GM12801 (cell line): Measurements from ENCODE around the gene PRUNE1.

Source experiments
- CTCF ChIP-seq: IDR thresholded peaks from one replicate; pipeline ENCODE4 v1.5.1; 2011; ENCODE audit warnings: control low read depth; ENCODE audit not compliant: insufficient read length; ENCODE audit errors: extremely low read depth

The PRUNE1 gene

DNA sequence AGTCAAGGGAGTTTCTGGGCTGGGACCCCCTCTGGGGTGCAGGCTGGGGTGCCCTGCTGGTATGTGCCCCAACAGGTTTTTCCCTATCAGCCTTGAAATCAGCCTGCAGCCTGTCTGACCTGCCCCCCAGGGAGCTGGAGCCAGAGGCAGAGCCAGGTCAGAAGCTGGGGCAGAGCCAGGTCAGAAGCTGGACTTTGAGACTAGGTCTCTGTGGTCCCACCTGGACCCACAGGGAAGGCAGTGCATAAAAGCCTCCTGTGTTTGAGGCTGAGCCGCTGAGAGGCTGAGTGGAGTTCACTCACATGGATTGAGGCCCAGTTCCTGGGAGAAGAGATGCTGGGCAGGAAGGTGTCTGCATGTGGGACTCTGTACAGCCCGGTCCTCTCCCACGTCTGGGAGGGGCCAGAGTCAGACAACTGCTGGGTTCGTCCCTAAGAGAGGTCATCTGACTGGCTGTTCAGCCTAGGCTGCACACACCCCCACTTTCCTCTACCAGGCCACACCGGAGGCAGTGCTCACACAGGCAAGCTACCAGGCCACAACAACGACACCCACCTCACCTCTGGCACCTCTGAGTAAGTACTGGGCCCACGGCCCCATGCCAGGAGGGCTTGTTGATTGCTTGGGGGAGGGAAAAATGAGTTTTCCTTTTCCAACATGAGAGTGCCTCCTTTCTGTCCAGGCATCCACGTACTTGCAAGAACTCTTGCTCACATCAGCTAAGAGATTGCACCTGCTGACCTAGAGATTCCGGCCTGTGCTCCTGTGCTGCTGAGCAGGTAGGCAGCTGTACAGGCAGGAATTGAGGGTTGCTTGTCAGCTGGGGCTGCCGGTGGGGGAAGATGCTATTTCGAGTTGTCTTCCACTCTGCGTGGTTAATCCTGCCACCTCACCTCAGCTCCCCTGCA, 26.2 kb upstream of the PRUNE1 start, which contains the start of gene ANXA9:
Gene ANXA9, plus strand, starts transcription at position 488 of the 908 bp plus-strand sequence. CDS start 814 bp downstream, outside the sequence.
- TF ChIP-seq CTCF: no peak

GRCh38 chr1:150985179-150985825, 22.9 kb upstream of the PRUNE1 start:
- no peak for TF ChIP-seq CTCF

- TF ChIP-seq CTCF: no peak
Measured at GRCh38 chr1:150987924-150988323, 20.3 kb upstream of the PRUNE1 start.

DNA sequence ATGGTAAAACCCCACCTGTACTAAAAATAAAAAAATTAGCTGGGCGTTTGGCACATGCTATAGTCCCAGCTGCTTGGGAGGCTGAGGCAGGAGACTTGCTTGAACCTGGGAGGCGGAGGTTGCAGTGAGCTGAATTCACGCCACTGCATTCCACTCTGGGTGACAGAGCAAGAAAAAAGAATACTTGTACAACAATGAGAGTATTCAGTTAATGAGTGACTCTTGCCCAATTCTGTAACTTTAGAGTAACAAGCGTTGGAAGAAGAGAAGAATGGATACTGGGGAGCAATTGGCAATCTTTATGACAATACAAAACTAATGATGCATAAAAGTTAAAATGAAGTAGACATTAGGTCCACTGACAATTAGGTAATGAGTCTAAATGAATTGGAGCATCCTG, 15.6 kb upstream of the PRUNE1 start:
- TF ChIP-seq CTCF: no peak

DNA sequence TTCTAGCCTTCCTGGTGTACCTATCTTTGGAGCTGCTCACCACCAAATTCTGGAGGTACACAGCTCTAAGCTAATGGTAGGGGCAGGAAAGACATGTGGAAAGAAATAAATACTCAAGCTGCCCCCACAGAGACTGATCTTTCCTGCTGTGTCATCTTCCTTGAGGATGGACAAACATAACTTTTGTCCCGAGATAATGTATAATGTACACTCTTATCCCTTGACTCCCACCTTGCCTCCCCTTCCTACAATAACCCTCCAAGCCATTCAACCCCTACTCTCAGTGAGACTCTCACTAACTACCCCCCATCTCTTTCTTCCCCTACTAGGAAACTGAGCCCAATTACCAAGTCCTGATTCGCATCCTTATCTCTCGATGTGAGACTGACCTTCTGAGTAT, 14.0 kb upstream of the PRUNE1 start:
- no peak for TF ChIP-seq CTCF

- TF ChIP-seq CTCF: no peak
Measured at GRCh38 chr1:150995460-150995859, 12.8 kb upstream of the PRUNE1 start.

- TF ChIP-seq CTCF: no peak
Measured at GRCh38 chr1:150995896-150996295, 12.4 kb upstream of the PRUNE1 start.
